HG02588 (cell line): ENCODE data around the gene PCID2.

Source experiments
- ATAC-seq: cut with Tn5 transposase; IDR thresholded peaks from one replicate; pipeline ENCODE4 v1.9.1; 2021; ENCODE audit warnings: mild to moderate bottlenecking, moderate library complexity; ENCODE audit not compliant: unreplicated experiment

The PCID2 gene

DNA sequence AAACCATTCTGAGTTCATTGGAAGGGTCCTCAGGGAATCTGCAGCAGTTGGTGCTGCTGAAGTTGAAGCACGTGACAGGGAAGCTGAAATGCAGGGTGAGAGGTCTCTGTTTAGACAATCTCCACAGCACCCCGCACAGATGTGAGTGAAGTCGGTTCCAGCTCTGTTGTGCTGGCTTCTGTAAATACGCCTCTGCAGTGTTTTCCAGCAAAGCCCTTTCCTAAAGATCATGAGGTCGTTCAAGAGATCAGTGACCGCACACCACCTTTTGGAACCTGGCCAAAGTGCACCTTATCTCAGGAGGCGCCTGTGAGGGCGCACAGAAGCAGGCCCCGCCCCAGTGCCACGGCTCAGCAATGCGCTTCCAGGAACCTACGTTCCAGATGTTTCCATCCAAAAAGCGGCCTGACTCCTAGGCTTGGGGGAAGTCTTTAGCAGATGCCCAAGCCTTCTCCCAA lies 11.7 kb upstream of the PCID2 start:
- no peak for ATAC-seq

DNA sequence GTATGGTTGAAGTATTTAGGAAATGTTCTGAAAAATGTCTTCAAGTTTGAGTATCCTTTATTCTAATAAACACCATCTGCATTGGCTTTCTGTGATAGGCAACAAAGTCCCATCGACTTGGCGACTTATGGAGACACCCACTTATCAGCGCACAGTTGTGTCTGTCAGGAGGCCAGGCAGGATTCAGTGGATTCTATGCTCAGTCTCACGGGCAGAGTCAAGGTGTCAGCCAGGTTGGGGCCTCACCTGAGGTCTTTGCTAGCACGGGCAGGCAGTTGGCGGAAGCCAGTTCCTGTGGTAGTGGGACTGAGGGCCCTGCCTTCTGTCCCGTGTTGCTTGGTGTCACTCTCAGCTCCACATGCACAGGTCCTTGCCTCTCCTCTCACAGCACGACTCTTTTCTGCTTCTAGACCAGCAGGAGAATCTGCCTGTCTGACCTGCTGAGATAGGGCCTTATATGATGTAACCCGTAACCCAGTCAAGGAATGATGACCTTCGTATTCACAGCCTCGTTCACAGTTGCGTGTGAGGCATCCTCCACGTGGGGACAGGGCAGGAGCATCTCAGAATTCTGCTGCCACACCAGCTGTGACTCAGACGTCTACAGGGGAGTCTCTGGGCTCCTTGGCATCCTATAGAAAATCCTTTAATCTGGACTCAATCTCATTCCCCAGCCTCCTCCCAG lies 10.9 kb upstream of the PCID2 start:
- ATAC-seq, result no peak

DNA sequence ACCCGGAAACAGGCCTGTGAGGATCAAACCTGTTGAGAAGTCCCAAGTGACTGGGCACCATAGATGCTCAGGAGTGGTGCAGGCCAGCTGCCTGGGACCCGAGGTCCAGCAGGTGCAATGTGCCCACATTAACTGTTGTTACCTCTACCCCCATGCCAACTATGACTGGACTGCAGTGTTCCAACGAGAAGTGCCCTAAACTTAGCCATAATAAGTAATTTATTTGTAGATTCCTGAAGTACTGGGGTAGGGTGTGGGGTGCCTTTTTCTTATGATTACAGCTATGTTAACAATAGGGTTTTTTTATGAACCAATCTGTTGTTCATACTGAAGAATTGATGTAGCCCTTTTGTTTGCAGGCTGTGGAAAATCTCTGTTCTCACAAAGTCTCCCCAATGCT lies 10.1 kb upstream of the PCID2 start:
- ATAC-seq, result no peak

DNA sequence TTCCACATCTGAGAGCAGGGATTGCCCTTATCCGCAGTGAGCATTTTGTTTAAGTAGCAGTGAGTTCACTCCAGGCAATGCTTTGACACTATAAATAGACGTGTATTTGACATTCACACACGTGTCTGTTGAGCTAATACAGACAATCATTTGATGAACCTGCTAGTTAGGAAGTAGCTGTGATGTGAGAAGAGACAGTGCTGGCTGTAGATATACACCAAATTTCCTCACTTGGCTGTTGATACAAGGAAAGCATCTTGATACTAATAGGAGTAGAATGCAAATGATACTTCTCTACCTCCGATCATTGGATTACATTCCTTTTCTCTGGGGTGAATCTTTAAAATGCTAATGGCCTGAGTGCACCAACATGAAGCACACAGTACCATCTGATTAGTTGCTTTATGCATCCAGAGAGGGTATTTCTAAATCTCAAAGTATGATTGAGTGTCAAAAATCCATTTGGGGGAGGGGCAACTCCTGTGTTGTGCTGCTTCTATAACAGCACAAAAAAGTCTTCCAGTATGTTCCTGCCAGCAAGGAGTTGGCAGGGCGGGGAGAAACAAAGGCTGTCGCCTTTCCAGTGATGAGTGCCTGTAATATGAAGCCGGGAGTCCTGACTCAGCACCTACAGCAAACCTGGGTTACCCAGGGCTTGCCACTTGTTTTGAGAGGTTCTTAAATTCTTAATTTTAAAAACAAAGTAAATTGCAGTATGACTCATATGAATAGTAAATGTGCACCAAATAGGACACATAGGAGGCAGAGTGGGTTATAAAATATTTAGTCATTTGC lies 8.0 kb upstream of the PCID2 start:
- ATAC-seq, result no peak

DNA sequence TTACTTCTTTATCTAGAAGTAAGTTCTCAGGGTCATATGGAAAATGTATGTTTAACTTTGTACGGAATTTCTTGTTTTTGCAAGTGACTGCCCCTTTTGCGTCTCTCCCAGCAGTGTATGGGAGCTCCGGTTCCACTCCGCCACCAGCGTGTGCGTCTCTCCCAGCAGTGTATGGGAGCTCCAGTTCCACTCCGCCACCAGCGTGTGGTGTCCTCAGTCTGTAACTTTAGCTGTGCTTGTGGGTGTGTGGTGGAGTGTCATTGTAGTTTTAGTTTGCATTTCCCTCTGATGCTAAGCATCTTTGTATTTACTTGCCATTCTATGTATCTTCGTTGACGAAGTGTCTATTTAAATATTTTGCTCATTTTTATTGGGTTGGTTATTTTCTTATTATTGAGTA lies 3.3 kb upstream of the PCID2 start:
- ATAC-seq, result no peak

DNA sequence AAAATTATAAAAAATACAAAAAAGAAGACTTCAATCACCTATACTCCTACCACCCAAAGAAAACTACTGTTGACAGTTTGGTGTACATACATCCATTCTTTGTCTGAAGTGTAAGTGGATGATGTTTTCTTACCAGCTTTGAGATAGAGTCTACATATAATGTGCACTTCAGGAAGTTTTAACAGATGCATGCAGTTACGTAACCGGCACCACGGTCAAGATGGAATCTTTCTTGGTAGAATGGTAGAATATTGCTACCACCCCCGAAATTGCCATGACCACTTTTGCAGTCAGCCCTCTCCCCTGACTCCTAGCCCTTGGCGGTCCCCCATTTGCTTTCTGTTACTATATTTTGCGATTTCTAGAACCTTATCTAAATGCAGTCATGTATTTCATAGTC lies 2.4 kb upstream of the PCID2 start:
- no peak for ATAC-seq

DNA sequence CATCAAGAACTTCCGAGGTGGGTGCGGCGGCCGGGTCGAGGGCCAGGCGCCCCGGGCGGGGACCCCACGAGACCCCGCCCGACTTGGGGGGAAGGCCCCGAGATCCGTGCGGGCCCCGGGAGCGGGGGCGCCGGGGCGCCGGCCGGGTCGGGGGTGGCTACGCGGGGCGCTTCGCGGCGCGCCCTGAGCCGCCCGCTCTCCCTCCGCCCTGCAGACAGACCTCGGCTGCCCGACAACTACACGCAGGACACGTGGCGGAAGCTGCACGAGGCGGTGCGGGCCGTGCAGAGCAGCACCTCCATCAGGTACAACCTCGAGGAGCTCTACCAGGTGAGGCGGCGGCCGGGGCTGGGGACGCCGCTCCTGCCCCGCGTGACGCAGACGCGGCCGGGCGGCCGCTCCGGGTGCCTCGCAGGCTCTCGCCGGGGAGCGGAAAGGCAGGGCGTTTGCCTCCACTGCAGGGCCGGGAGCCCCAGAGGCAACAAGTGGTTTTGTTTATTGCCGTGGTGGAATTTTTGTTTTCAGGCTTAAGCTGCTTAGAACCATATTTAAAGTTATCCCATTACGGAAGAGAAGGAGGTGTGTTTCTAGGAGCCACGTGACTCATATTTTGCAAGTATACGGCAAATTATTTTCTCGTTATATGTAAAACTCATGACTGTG lies 1.4 kb upstream of the PCID2 start:
- peak; percentile 36 for ATAC-seq

DNA sequence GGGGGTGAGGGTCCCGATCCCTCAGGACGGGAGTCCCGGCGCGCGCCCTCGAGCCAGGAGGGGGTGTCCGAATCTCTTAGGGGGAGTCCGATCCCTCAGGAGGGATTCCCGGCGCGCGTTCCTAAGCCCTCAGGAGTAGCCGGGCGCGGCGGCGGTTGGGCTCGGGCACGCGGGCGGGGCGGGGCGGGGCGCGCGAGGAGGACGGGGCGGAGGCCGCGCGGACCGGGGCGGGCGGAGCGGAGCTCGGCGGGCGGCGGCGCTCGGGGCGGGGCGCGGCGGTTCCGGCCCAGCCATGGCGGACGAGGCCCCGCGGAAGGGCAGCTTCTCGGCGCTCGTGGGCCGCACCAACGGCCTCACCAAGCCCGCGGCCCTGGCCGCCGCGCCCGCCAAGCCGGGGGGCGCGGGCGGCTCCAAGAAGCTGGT lies 878 bp upstream of the PCID2 start, which contains the start of gene CUL4A:
Gene CUL4A (plus strand): TSS at position 278 of the 423 bp plus-strand sequence. CDS start 15 bp downstream, at position 293.
- peak; percentile 36 for ATAC-seq

DNA sequence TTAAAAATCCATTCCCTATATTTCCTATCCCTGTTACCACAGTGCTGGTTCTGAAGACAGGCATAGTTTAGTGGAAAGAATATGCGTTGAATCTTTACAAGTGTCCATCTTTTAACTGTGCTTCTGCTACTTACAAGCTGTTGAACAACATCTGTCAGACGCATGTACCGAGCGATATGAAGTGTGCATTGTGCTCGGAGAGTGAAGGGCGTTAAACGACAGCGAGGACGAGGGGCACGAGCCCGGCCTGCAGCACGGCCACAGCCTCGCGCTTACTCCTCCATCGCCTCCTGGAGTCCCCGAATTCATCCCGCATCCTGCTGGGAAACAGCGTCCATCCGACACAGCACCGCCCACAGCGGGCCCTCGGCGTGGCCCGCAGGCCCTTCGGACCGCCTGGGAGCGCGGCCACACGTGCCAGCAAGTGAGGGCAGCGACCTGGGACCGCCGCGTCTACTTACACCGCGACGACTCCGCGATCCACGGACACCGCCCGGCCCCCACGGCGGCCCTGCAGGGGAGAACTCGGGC lies 514 bp downstream of the PCID2 start:
- no peak for ATAC-seq

DNA sequence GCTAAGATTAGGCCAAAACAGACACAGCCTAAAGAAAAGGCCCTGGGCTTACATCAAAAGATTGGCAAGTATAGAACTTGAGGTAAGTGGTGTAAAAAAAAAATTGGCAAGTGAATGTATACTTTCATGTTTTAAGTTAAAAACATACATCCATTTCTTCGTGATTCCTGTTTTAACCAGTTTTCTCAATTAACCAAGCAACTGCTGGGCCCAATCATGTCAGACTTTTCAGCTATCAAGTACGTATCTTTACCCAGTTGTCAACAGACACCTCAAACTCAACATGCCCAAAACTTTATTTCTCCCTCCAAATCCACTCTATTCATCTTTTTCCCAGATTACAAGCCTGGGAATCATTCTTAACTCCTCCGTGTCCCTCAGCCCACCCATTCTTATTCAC lies 1.0 kb downstream of the PCID2 start:
- ATAC-seq, result no peak

DNA sequence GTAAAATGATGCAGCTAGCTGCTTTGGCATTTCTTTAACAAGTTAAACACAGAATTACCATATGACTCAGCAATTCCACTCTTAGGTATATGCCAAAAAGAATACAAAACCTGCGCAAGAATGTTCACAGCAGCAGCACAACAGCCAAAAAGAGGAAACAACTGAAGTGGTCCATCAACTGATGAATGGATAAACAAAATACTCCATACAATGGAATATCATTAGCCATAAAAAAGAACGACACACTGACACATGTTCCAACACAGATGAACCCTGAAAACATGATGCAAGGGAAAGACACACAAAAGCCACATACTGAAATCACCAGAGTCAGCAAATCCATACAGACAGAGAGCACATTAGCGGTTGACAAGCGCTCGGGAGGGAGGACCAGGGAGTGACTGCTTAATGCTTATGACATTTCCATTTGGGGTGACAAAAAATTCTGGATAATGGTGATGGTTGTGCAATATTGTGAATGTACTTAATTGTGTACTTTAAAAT lies 3.0 kb downstream of the PCID2 start:
- no peak for ATAC-seq

DNA sequence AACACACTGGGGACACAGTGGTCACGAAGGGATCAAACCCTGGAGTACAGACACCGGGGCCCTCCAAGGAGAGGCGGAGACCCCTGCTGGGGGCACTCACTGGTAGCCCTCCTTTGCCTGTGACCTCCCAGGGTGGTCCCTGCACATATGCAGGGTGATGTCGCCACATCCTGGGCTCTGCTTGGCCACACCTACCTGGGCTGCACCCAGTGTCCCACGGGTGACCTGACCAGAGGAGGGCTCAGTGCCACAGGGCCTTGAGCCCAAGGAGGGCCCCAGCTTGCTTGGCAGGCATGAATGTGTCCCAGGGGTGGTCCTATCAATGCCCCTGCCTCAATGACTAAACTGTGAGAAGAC lies 4.1 kb downstream of the PCID2 start:
- no peak for ATAC-seq

DNA sequence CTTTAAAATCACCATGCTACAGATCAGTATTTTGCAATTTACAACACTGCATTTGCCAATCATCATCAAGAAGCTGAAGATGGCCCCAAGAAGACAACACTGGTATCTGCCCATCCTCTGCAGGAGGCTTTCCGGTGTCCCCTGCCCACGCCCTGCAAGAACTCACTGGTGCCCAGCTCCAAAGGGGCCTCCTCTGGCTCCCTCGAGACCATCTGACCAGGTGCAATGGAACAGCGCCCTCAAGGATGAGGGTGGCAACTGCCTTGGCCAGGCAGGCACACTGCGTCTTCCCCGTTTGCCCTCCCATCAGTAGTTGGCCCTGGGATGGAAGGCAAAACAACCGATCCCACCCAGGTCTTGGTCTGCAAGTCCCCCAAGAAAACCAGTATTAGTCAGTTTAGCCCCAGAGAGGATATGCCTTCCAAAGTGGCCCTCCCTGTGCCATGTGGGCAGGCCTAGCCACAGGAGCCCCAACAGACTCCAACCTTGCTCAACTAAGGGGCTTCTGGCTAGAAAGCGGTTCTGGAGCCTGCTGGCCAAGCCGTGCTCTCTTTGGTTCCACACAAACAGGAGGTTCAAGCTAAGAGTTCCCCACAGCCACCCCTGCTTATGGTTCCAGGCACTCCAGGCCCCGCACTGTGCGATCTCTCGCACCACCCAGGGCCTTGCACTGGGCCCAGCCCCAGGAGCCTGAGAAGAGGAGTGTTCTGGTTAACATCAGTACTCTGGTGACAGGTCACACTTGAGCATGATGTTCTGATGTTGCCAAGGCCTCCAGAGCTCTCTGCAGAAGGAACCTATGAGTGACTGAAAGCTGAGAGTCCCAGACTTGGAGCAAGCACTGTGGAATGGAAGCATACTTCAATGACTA lies 4.7 kb downstream of the PCID2 start:
- no peak for ATAC-seq

DNA sequence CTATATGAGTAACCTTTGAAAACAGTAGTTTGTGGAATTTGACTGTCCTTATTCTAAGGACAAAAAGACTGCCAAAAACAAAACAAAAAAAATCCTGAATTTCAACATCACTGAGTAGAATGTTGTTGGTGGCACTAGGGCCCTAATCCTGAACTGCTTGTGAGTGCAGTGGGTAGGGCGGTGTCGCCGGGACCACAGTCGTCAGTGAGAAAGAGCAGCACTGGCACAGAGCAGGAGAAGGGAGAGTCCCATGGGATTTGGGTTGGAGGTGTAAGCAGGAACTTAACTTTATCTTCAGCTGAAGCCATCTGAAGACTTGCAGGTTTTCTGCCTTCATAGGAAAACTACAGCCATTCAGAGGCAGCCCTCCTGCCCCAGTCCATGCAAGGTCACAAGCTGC lies 5.6 kb downstream of the PCID2 start:
- no peak for ATAC-seq

DNA sequence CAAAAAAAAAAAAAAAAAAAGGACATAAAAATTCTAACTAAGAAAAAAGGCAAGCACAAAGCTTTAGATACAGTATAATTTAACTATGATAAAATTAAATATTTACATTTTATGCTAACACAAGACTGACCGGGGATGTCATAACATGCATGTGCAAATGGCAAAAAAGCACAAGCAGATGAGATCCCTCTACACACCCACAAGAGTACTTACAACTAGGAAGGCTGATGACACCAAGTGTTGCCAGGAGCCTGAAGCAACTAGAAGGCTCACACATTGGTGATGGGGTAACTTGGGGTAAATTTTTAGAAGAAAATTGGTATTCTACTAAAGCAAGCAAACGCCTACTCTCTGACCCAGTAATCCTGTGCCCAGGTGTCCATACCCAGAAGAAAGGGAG lies 6.7 kb downstream of the PCID2 start:
- no peak for ATAC-seq

DNA sequence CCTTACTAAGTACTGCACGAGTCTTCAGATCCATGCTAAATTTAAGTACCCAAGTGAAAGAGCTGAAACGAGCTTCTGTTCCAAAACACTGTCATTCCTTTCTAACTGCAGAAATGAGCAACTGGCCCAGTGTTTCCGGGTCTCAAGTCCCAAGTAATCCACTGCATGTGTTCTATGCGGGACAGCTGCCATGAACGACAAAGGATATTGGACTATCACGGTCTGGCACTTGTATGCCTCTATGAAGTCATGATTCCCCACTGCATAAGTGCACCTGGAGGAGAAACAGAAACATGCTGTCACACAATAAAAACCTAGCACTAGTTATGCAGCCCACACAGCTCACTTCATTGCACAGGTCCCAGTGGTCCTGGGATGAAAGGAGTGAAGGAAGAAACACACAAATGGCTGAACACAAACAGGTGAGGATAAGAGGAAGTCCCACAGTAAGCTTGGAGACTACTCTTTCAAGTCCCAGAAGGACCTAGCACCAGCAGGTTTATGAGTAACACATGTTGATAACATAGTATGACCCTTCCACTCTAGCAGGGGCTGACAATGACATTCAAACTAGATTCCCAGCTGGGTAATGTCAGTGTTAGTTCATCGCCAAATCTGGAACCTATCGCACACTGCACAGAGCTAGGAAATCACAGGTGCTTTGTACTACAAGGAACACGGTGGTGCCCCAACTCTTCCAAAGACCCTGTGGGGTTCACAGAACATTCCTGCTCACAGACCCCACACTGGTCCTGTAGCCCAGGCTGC lies 11.3 kb downstream of the PCID2 start:
- ATAC-seq, result no peak

DNA sequence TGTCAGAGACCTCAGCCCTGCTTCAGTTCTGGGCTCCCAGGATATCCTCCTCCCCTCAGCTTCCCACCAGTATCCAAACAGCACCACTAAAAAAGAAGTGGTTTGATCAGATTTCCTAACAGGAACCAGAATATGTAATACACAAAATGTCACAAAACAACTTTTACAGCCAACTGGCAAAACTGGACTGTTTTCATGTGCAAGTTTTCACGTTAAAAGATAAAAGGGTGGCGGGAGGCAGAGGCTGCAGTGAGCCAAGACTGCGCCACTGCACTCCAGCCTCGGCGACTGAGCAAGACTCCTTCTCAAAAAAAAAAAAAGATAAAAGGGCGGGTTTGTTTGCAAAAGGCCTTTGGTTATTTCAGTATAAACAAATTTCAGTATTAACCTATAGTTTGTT lies 13.1 kb downstream of the PCID2 start:
- ATAC-seq, result no peak

DNA sequence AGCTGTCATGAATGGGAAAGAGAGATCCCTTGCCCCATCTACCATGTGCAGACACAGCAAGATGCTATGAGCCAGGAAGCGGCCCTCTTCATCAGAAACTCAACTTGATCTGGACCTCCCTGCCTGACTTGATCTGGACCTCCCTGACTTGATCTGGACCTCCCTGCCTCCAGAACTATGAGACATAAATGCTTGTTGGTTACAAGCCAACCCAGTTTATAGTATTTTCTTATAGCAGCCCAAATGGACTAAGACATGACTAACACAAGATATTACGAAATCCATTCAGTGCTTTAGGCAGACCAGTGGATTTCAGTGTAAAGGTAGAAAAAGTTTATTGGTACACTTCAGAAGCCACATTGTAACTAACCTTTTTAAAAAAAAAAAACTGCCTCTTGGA lies 15.6 kb downstream of the PCID2 start:
- no peak for ATAC-seq

DNA sequence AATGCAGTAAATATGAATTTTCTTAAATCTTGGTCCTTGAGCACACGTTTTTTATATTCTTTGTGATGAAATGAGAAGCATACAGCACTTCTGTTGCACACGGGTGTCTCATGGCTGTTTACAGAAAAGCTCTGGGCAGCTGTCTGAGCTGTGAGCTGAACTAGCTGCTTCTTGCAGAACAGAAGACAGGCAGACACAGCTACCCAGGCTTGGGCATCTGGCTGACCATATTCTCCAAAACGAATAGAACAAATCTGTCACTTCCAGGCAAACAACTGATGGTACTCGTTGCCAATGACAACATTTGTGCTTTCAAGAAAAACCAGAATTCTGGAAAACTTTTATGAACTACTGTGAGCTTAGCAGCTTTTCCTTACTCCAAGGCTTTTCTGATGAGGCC lies 16.2 kb downstream of the PCID2 start:
- ATAC-seq, result no peak

DNA sequence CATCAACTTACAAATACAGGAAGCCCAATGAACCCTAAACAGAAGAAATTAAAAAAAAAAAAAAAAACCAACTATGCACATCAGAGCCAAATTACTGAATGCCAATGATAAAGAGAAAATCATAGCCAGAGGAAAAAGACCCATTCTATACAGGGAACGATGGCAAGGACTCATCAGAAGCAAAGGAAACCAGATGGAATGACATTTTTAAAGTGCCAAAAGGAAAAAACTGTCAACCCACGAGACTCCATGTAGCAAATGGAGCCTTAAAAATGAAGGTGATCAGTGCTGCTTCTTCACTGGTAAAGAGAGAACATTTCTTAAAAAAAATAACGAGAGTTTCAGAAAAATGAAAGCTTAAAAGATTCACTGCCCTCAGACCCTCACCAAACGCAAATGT lies 18.3 kb downstream of the PCID2 start:
- no peak for ATAC-seq
